HEK293 (cell line): ENCODE results near the gene SLC25A11.

Experiments
- BCL6B ChIP-seq: fragments of 450-650 bp; formaldehyde crosslinking; IDR thresholded peaks from 2 replicates; pipeline ENCODE4 v1.5.1; 2017; ENCODE audit warnings: missing biosample characterization, missing genetic modification characterization
- CTCF ChIP-seq: fragments of 450-650 bp; formaldehyde crosslinking; IDR thresholded peaks from 2 replicates; pipeline ENCODE4 v1.5.1; 2016; ENCODE audit warnings: missing biosample characterization, missing genetic modification characterization
- ELK4 ChIP-seq: IDR thresholded peaks from 2 replicates; pipeline ENCODE4 v1.6.1; 2011; ENCODE audit warnings: mild to moderate bottlenecking, low read depth, low read length, borderline replicate concordance
- HOXC10 ChIP-seq: sonication (generic); formaldehyde crosslinking; IDR thresholded peaks from 2 replicates; pipeline ENCODE4 v1.8.1; 2023; ENCODE audit warnings: mild to moderate bottlenecking, missing genetic modification reagents
- INSM2 ChIP-seq: fragments of 450-650 bp; formaldehyde crosslinking; IDR thresholded peaks from 2 replicates; pipeline ENCODE4 v1.5.1; 2016; ENCODE audit warnings: missing biosample characterization, missing genetic modification characterization
- MYNN ChIP-seq: fragments of 450-650 bp; formaldehyde crosslinking; IDR thresholded peaks from 2 replicates; pipeline ENCODE4 v1.5.1; 2016; ENCODE audit warnings: missing biosample characterization, missing genetic modification characterization, borderline replicate concordance
- SP2 ChIP-seq: fragments of 450-650 bp; formaldehyde crosslinking; IDR thresholded peaks from 2 replicates; pipeline ENCODE4 v1.5.1; 2016; ENCODE audit warnings: missing biosample characterization, missing genetic modification characterization
- YY1 ChIP-seq: fragments of 450-650 bp; formaldehyde crosslinking; IDR thresholded peaks from 2 replicates; pipeline ENCODE4 v1.5.1; 2018; ENCODE audit warnings: missing biosample characterization, missing genetic modification characterization
- ZNF133 ChIP-seq: fragments of 450-650 bp; formaldehyde crosslinking; IDR thresholded peaks from 2 replicates; pipeline ENCODE4 v1.5.1; 2016; ENCODE audit warnings: missing biosample characterization, missing genetic modification characterization
- ZNF274 ChIP-seq, 2 experiments: fragments of 200-500 bp in 1 of 2; fragments of 450-650 bp in 1 of 2; sonication (Bioruptor generic) in 1 of 2; formaldehyde crosslinking in 1 of 2; IDR thresholded peaks; 2 replicates each; pipeline versions ENCODE4 v1.5.1 to v1.6.1; 2014 to 2016; ENCODE audit warnings: borderline replicate concordance in 1 of 2, inconsistent platforms in 1 of 2, low read length in 1 of 2, missing biosample characterization in 1 of 2, missing genetic modification characterization in 1 of 2
- ZNF37A ChIP-seq: fragments of 450-650 bp; IDR thresholded peaks from 2 replicates; pipeline ENCODE4 v1.5.1; 2018; ENCODE audit warnings: missing biosample characterization, missing genetic modification characterization
- ZNF558 ChIP-seq: fragments of 450-650 bp; formaldehyde crosslinking; IDR thresholded peaks from 2 replicates; pipeline ENCODE4 v1.5.1; 2016; ENCODE audit warnings: missing biosample characterization, missing genetic modification characterization
- ZNF701 ChIP-seq: fragments of 450-650 bp; formaldehyde crosslinking; IDR thresholded peaks from 2 replicates; pipeline ENCODE4 v1.5.1; 2016; ENCODE audit warnings: missing biosample characterization, missing genetic modification characterization

GRCh38 chr17:4897198-4897687 is 42.6 kb downstream of the SLC25A11 start:
- TF ChIP-seq CTCF (tag by site-specific recombination) = no peak
- TF ChIP-seq INSM2 (tag by site-specific recombination) = no peak
- no peak for TF ChIP-seq ZNF37A
- TF ChIP-seq BCL6B (tag by site-specific recombination) = no peak
- no peak for TF ChIP-seq ZNF701 (tag by site-specific recombination)
- no peak for TF ChIP-seq SP2 (tag by site-specific recombination)
- TF ChIP-seq YY1 (tag by site-specific recombination) = no peak
- TF ChIP-seq HOXC10 (CRISPR knock-in tag) = no peak
- no peak for TF ChIP-seq ZNF558
- TF ChIP-seq ZNF133 (tag by site-specific recombination) = no peak
- no peak for TF ChIP-seq MYNN (tag by site-specific recombination)
- no peak for TF ChIP-seq ELK4
- no peak for TF ChIP-seq ZNF274 (IDR thresholded peaks at IDR 0.05; ENCODE audit: low read length)
- no peak for TF ChIP-seq ZNF274 (tag by site-specific recombination; IDR thresholded peaks at IDR 0.05; ENCODE audit: borderline replicate concordance)
